Activated T-helper 2 cell treated with anti-CD3 and anti-CD28 coated beads, Interferon-gamma antibody, Interleukin-2, Interleukin-4, amounts not matched to agents 10 μg/mL and 5 μg/mL and 100 μg/mL, durations not matched to agents 14 hours and 24 hours and 36 hours (primary cell): Measurements from ENCODE around the gene NIN. TPM values are rescaled to one million over a fixed set of nuclear protein-coding genes. Genes with fewer than 3 reads are reported as not detected.
A peak's percentile ranks its signal among the peaks of the same experiment; 100 is the strongest.
"Not testable (repeated sequence)": the region's sequence is repeated elsewhere in the genome, so short reads cannot be mapped to it uniquely, and the experiment has no call there.

Experiments used
- DNase-seq: peaks from one replicate; pipeline ENCODE4 v3.0.0; 2021; ENCODE audit warnings: low spot score
- H3K27ac Mint-ChIP-seq: one replicate; pipeline ENCODE4 v1.8.0; 2021; ENCODE audit warnings: mixed read lengths
- H3K27me3 Mint-ChIP-seq: one replicate; pipeline ENCODE4 v1.8.0; 2021; ENCODE audit warnings: low read depth, mixed read lengths
- H3K36me3 Mint-ChIP-seq: one replicate; pipeline ENCODE4 v1.8.0; 2021; ENCODE audit warnings: low read depth, mixed read lengths
- H3K4me1 Mint-ChIP-seq: one replicate; pipeline ENCODE4 v1.8.0; 2021; ENCODE audit warnings: low read depth, mixed read lengths
- H3K4me3 Mint-ChIP-seq: one replicate; pipeline ENCODE4 v1.8.0; 2021; ENCODE audit warnings: low read depth, mild to moderate bottlenecking, moderate library complexity, mixed read lengths
- H3K9me3 Mint-ChIP-seq: one replicate; pipeline ENCODE4 v1.8.0; 2021; ENCODE audit warnings: mixed read lengths
- intact Hi-C: fragments of 100-400 bp; cut with micrococcal nuclease; formaldehyde crosslinking; loops from one replicate; pipeline ENCODE4 v1.15.1; 2023
- total RNA-seq: library from RNA; stranded (reverse); gene quantifications from 2 replicates; pipeline ENCODE4 v1.2.3, GENCODE V29; 2022

Gene NIN
- total RNA-seq, 1 donor from 2014 or later = 45.1 TPM

- Mint-ChIP-seq H3K4me1 (peaks cover 68% of the 10 kb centered on the region), H3K36me3 (peaks cover 46% of the 10 kb centered on the region), H3K4me3 (peak overlapping the region; percentile 69), H3K9me3 (no peaks in the 10 kb centered on the region), H3K27ac (peak overlapping the region; percentile 77), H3K27me3 (no peaks in the 10 kb centered on the region)
- no peak for DNase-seq
- intact Hi-C loops = loop anchor here (1.0 to 5.0 kb wide), 3 partner anchors 8 to 95 kb away; no protein-coding TSS in a partner anchor
These were observed 8.4 kb downstream of the NIN start for GRCh38 chr14:50822501-50823042.

DNA sequence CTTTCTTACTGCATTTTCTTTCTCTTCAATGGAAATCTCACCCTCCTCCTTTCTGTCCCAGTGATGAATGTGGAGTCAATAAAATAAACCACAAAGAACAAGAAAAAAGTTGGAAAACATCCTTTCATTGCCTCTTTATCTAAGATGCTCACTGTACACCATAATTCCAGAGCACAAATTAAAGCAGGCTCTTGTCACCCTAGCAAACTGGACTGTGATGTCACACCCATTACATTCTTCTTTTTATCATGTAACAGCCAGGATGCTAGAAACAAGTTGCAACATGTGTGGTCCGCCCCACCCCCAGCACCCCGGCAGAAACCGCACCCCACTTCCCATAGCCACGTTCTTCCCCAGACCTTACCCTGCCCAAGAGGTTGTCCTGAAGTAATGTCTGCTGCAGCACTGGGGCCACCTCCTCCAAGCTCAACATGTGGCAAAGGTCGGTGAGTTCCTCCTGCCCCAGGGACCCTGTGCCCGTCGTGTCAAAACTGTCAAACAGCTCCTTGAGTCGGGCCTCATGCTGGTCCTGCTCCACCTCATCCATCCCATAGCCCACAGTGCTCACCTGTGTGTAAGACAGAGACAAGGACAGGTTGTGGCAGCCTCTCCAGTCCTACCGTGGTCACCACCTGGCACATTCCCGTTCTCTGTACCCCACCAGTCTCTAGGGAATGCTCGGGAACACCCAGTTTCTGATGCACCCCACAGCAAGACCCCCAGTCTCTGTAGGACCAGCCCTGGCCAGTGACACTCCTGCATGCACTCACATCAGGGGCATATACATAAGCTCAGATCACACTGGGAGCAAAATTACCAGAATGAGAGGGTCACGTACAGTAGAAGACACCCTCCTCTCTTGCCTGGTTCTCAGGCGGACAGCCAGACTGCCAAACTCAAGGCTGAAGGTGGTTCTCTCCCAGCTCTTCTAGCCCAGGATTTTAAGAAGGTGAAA, 9.2 kb downstream of the NIN start:
- intact Hi-C loops = loop anchor here (1.0 to 5.0 kb wide), 3 partner anchors 9 to 94 kb away; no protein-coding TSS in a partner anchor
- Mint-ChIP-seq H3K27ac (peak overlapping the region; percentile 77), H3K4me3 (peak overlapping the region; percentile 69), H3K9me3 (no peaks in the 10 kb centered on the region), H3K27me3 (no peaks in the 10 kb centered on the region), H3K4me1 (peaks cover 65% of the 10 kb centered on the region), H3K36me3 (peaks cover 43% of the 10 kb centered on the region)
- peak; percentile 62 for DNase-seq

DNA sequence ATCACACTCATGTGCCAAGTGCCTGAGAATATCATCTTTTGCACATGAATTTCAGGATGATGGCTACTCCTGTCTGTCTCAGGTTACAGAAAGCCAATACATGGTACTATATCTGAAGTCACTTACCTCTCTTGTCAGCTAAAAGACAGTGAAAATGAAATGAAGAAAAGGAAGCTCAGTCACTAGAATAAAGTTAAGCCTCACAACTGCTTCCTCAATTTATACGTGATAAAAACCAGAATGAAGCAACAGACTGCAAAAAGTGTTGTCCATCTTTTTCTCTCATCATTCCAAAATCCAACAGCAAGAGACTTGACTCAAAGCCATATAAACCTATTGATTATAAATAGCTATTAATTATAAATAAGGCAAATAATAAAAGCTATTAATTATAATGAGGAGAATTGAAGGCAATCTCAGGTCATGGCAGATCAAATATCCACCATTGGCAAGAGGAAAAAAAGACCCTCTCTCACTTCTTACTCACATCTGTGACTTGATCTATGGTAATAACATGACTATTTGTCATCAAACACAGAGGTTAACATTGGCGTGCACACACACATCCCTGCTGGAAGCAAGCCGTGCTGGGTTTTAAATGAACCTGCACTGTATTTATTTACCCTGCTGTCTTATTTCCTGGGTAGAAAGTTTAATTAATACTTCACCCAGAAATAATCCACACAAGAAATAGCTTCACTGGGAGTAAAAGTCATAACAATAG, 10.0 kb downstream of the NIN start:
- no peaks in the 10 kb centered on the region for H3K27me3 Mint-ChIP-seq
- no peak overlapping the region for H3K4me3 Mint-ChIP-seq
- peaks cover 44% of the 10 kb centered on the region for H3K36me3 Mint-ChIP-seq
- DNase-seq = no peak
- no peaks in the 10 kb centered on the region for H3K9me3 Mint-ChIP-seq
- H3K27ac Mint-ChIP-seq = no peak overlapping the region
- intact Hi-C loops = loop anchor here (5.0 kb wide), 2 partner anchors 34 to 94 kb away; no protein-coding TSS in a partner anchor
- H3K4me1 Mint-ChIP-seq = peaks cover 65% of the 10 kb centered on the region

DNA sequence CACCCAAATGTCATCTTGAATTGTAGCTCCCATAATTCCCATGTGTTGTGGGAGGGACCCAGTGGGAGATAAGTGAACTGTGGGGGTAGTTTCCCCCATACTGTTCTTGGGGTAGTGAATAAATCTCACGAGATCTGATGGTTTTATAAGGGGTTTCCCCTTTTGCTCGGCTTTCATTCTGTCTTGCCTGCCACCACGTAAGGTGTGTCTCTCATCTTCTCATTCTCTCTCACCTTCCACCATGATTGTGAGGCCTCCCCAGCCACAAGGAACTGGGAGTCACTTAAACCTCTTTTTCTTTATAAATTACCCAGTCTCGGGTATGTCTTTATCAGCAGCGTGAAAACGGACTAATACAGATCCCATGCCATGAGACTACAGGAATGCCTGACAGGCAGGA, 11.7 kb downstream of the NIN start:
- DNase-seq, H3K27me3 Mint-ChIP-seq, H3K4me3 Mint-ChIP-seq, H3K27ac Mint-ChIP-seq, intact Hi-C loops: not testable (repeated sequence)
- peaks cover 57% of the 10 kb centered on the region for H3K36me3 Mint-ChIP-seq
- H3K4me1 Mint-ChIP-seq = peaks cover 60% of the 10 kb centered on the region
- peaks cover 13% of the 10 kb centered on the region for H3K9me3 Mint-ChIP-seq

GRCh38 chr14:50816395-50817047, 14.4 kb downstream of the NIN start:
- H3K4me3 Mint-ChIP-seq = no peak overlapping the region
- DNase-seq = no peak
- H3K36me3 Mint-ChIP-seq = peaks cover 64% of the 10 kb centered on the region
- peaks cover 16% of the 10 kb centered on the region for H3K9me3 Mint-ChIP-seq
- H3K4me1 Mint-ChIP-seq = peaks cover 54% of the 10 kb centered on the region
- intact Hi-C loops = no loop called here
- no peaks in the 10 kb centered on the region for H3K27me3 Mint-ChIP-seq
- no peak overlapping the region for H3K27ac Mint-ChIP-seq

DNA sequence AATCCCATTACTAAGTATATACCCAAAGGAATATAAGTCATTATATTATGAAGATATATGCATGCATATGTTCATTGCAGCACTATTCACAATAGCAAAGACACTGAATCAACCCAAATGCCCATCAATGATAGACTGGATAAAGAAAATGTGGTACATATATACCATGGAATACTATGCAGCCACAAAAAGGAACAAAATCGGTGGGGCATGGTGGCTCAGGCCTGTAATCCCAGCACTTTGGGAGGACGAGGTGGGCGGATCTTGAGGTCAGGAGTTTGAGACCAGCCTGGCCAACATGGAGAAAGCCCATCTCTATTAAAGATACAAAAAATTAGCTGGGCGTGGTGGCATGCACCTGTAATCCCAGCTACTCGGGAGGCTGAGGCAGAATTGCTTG, 15.4 kb downstream of the NIN start:
- peaks cover 58% of the 10 kb centered on the region for H3K36me3 Mint-ChIP-seq
- H3K27me3 Mint-ChIP-seq, DNase-seq, intact Hi-C loops, H3K27ac Mint-ChIP-seq, H3K4me3 Mint-ChIP-seq: not testable (repeated sequence)
- peaks cover 16% of the 10 kb centered on the region for H3K9me3 Mint-ChIP-seq
- peaks cover 45% of the 10 kb centered on the region for H3K4me1 Mint-ChIP-seq

DNA sequence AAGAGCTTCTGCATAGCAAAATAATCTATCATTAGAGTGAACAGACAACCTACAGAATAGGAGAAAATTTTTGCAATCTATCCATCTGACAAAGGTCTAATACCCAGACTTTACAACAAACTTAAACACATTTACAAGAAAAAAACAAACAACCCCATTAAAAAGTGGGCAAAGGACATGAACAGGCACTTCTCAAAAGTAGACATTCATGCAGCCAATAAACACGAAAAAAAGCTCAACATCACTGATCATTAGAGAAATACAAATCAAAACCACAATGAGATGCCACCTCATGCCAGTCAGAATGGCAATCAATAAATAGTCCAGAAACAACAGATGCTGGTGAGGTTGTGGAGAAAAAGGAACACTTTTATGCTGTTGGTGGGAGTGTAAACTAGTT, 15.9 kb downstream of the NIN start:
- DNase-seq = not testable (repeated sequence)

DNA sequence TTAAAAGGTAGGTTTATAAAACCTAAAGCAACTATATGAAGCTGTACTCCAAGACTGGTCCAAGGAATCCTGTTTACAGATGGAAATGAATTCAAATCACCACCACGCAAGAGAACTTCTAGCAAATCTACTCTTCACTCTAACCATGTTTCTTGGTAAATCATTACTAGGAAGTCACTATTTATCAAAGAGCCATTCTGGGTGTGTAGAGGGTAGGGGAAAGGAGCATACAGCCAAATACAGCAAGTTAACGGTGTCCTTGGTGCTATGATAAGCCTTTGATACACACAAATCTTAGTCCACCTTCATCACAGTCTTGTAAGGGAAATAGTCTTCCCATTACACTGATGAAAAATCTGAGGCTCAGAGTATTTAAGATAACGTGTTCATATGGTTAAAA, 16.8 kb downstream of the NIN start:
- Mint-ChIP-seq H3K4me1 (peaks cover 36% of the 10 kb centered on the region), H3K36me3 (peaks cover 51% of the 10 kb centered on the region), H3K27ac (peak overlapping the region; percentile 25), H3K4me3 (no peak overlapping the region), H3K27me3 (no peaks in the 10 kb centered on the region), H3K9me3 (peaks cover 16% of the 10 kb centered on the region)
- intact Hi-C loops = no loop called here
- DNase-seq = no peak

More for the DNA sequence above, 15.9 kb downstream of the NIN start:
- intact Hi-C loops, H3K27me3 Mint-ChIP-seq, H3K4me3 Mint-ChIP-seq, H3K27ac Mint-ChIP-seq: not testable (repeated sequence)
- Mint-ChIP-seq H3K9me3 (peaks cover 16% of the 10 kb centered on the region), H3K4me1 (peaks cover 40% of the 10 kb centered on the region), H3K36me3 (peaks cover 53% of the 10 kb centered on the region)

DNA sequence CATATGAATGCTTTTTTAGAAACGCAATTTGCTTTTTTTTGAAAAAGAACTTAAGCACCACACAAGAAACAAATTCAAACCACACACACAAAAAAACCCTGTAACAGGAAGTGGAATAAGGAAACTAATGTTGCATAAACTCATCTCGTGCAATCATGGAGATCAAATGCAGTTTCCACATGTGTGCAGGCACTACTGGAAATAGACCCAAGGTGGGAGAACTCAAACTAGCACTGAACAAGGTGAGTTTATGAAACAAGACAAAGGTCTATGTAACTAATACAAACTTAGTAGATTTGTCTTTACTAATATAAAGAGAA, 17.5 kb downstream of the NIN start:
- DNase-seq = no peak
- peaks cover 16% of the 10 kb centered on the region for H3K9me3 Mint-ChIP-seq
- H3K4me1 Mint-ChIP-seq = peaks cover 34% of the 10 kb centered on the region
- peak overlapping the region; percentile 76 for H3K4me3 Mint-ChIP-seq
- intact Hi-C loops = no loop called here
- H3K27ac Mint-ChIP-seq = peak overlapping the region; percentile 92
- H3K36me3 Mint-ChIP-seq = peaks cover 48% of the 10 kb centered on the region
- H3K27me3 Mint-ChIP-seq = no peaks in the 10 kb centered on the region

DNA sequence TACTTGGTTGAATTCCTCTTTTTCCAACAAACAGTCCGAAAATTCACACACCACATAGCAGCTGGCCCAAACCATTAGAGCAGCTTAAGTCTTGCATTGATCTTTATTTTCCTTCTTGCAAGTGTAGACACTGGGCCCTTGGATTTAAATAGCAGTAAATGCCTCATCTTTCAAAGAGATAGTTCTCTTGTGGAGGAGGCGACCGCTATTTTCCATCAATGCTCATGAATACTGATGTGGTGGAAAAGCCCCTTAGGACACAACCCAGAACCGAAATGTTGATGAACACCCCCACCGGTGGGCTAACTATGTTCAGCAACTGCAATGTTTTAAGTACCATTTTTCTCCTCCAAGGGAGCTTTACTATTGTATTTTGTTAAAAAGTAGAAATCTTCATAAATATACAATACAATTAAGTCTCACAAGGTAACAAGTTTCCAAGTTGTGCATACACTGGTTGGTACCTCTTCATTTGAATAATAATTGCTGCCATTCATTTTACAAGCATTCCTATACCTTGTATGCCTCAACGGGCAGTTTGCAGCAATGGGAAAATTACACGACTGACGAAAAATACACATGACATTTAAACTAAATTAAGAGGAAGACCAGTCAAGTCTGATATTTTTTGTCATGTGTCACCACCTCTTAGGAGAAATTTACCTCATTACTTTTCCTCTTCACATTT, 18.0 kb downstream of the NIN start:
- H3K36me3 Mint-ChIP-seq = peaks cover 44% of the 10 kb centered on the region
- peaks cover 16% of the 10 kb centered on the region for H3K9me3 Mint-ChIP-seq
- no peaks in the 10 kb centered on the region for H3K27me3 Mint-ChIP-seq
- peaks cover 31% of the 10 kb centered on the region for H3K4me1 Mint-ChIP-seq
- H3K27ac Mint-ChIP-seq = peak overlapping the region; percentile 92
- intact Hi-C loops = no loop called here
- no peak for DNase-seq
- H3K4me3 Mint-ChIP-seq = peak overlapping the region; percentile 76

DNA sequence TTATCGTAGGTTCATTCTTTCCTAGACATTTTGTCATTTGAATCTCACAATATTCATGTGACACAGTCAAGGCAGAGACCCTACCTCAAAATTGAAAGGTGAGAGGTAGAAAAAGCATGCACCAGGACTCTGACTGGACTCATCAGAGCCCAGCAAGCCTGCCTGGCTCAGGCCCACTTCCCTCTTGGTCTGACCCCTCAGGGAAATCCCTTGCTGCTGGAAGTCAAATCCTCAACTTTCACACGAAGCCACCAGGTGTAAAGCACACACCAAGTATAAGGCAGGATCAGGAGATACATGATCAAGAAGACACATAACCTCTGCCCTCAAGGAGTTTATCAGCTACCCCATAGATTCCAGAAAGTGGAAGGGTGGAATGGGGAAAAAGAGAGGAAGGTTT, 18.8 kb downstream of the NIN start:
- H3K4me3 Mint-ChIP-seq = no peak overlapping the region
- intact Hi-C loops = no loop called here
- no peak for DNase-seq
- peak overlapping the region; percentile 49 for H3K27ac Mint-ChIP-seq
- peaks cover 31% of the 10 kb centered on the region for H3K4me1 Mint-ChIP-seq
- H3K9me3 Mint-ChIP-seq = peaks cover 16% of the 10 kb centered on the region
- peaks cover 51% of the 10 kb centered on the region for H3K36me3 Mint-ChIP-seq
- no peaks in the 10 kb centered on the region for H3K27me3 Mint-ChIP-seq

GRCh38 chr14:50808053-50808452, 22.9 kb downstream of the NIN start:
- H3K27me3 Mint-ChIP-seq = no peaks in the 10 kb centered on the region
- intact Hi-C loops = no loop called here
- peaks cover 12% of the 10 kb centered on the region for H3K4me1 Mint-ChIP-seq
- DNase-seq = no peak
- H3K4me3 Mint-ChIP-seq = no peak overlapping the region
- H3K27ac Mint-ChIP-seq = no peak overlapping the region
- H3K36me3 Mint-ChIP-seq = peaks cover 44% of the 10 kb centered on the region
- no peaks in the 10 kb centered on the region for H3K9me3 Mint-ChIP-seq
